Sciatic nerve (tissue), 2 donors: ENCODE measurements around the gene RPP25L. TPM values are rescaled to one million over a fixed set of nuclear protein-coding genes. Genes with fewer than 3 reads are reported as not detected.

Experiments
- ATAC-seq: fragments of 200-7000 bp; cut with Tn5 transposase; one replicate; pipeline ENCODE4 v1.9.1; 2020; ENCODE audit warnings: mild to moderate bottlenecking, moderate library complexity
- DNase-seq: peaks from one replicate; pipeline ENCODE4 v3.0.0-alpha.2; 2020; ENCODE audit warnings: low spot score
- intact Hi-C: fragments of 100-400 bp; cut with DNase I; formaldehyde crosslinking; loops from one replicate; pipeline ENCODE4 v1.14.2; 2022
- total RNA-seq: library from RNA; stranded (reverse); fragmentation: NEBNext Ultra II Directional; extraction: Animal tissue kit (Norgen Biotek cat#: 25700); gene quantifications from one replicate; pipeline ENCODE4 v1.2.1, GENCODE V29; 2021
- donor health status: DM: no; HTN: no; CAD: no.
- donor health status: DM: no; HTN: no; CAD: no.

Gene RPP25L
- total RNA-seq, 1 donor from 2014 or later: 17.0 TPM

- DNase-seq: peak; percentile 59
- no peak for ATAC-seq
- intact Hi-C loops: no loop called here
Measured at GRCh38 chr9:34577400-34578240, 34.3 kb downstream of the RPP25L start.

GRCh38 chr9:34576597-34577399, 35.1 kb downstream of the RPP25L start:
- intact Hi-C loops: no loop called here
- DNase-seq: no peak
- peak; percentile 16 for ATAC-seq

- no peak for DNase-seq
- ATAC-seq: peak; percentile 17
- intact Hi-C loops: no loop called here
Measured at GRCh38 chr9:34575862-34576596, 35.9 kb downstream of the RPP25L start.

- no peak for ATAC-seq
- DNase-seq: no peak
- intact Hi-C loops: no loop called here
Measured at GRCh38 chr9:34575241-34575640, 36.7 kb downstream of the RPP25L start.

- intact Hi-C loops: no loop called here
- ATAC-seq (no peak), DNase-seq (no peak)
Measured at GRCh38 chr9:34574571-34574970, 37.3 kb downstream of the RPP25L start.

- ATAC-seq (no peak), DNase-seq (no peak)
- intact Hi-C loops: no loop called here
Measured at GRCh38 chr9:34573599-34574325, 38.1 kb downstream of the RPP25L start.

- ATAC-seq (no peak), DNase-seq (no peak)
- intact Hi-C loops: no loop called here
Measured at GRCh38 chr9:34572628-34573027, 39.3 kb downstream of the RPP25L start.

- DNase-seq (no peak), ATAC-seq (peak; percentile 70)
- intact Hi-C loops: no loop called here
Measured at GRCh38 chr9:34572092-34572491, 39.8 kb downstream of the RPP25L start.

GRCh38 chr9:34571481-34571810, 40.5 kb downstream of the RPP25L start:
- intact Hi-C loops: no loop called here
- ATAC-seq: peak; percentile 47
- no peak for DNase-seq

GRCh38 chr9:34570809-34571480, 41.0 kb downstream of the RPP25L start:
- ATAC-seq: no peak
- DNase-seq: no peak
- intact Hi-C loops: no loop called here

- no peak for ATAC-seq
- no peak for DNase-seq
Measured at GRCh38 chr9:34570376-34570775, 41.5 kb downstream of the RPP25L start.

GRCh38 chr9:34568774-34569173, 43.1 kb downstream of the RPP25L start:
- ATAC-seq (no peak), DNase-seq (no peak)
- intact Hi-C loops: no loop called here

More at GRCh38 chr9:34570376-34570775, 41.5 kb downstream of the RPP25L start:
- intact Hi-C loops: no loop called here

GRCh38 chr9:34568133-34568532, 43.8 kb downstream of the RPP25L start:
- intact Hi-C loops: no loop called here
- no peak for ATAC-seq
- DNase-seq: no peak

GRCh38 chr9:34566972-34567371, 44.9 kb downstream of the RPP25L start:
- intact Hi-C loops: no loop called here
- DNase-seq (no peak), ATAC-seq (no peak)

GRCh38 chr9:34566322-34566721, 45.6 kb downstream of the RPP25L start:
- DNase-seq: no peak
- ATAC-seq: no peak
- intact Hi-C loops: no loop called here

GRCh38 chr9:34565856-34566255, 46.0 kb downstream of the RPP25L start:
- DNase-seq (no peak), ATAC-seq (no peak)
- intact Hi-C loops: no loop called here

GRCh38 chr9:34564617-34565016, 47.3 kb downstream of the RPP25L start:
- intact Hi-C loops: no loop called here
- DNase-seq: no peak
- no peak for ATAC-seq

- DNase-seq (no peak), ATAC-seq (no peak)
- intact Hi-C loops: no loop called here
Measured at GRCh38 chr9:34563262-34563661, 48.6 kb downstream of the RPP25L start.
